Activated naive CD4-positive, alpha-beta T cell treated with Interleukin-2 at 50 U/mL for 16 hours (primary cell): Measurements from ENCODE around the gene PSMG3.

Source experiments
- DNase-seq: peaks from one replicate; pipeline ENCODE4 v3.0.0-alpha.2; 2020

PSMG3 gene

DNA sequence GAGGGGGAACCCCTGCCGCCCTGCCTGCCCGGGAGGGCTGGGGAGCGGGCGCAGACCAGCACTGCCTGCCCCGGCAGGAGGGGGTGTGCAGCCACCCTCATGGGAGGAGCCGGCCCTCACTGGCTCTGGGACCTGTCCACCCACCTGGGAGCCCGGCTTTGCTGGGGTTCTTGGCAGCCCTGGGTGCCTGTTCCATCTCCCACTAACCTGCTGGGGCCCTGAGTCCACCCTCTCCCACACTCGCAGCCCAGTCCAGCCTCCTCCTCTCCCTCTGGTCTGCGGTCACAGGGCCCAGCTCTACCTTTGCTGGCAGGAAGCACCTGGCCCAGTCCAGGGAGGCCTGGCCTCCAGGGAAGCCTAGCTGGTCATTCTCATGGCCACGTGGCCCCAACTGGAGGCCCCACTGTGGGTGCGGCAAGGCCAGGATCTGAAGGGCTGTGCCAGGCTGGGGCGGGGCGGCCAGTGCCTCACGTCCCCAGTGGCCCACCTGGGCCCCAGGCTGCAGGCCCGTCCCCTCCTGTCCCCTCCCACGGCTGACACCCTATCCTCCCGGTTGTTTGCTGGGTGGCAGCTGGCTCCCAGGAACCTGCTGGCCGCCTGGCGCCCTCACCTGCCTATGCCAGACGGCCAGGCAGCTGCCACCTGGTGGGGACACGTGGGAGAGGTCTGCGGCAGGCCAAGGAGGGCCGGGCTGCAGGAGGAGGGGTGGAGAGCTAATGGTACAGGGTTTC lies 13.9 kb downstream of the PSMG3 start, which contains the start of gene TMEM184A:
Gene TMEM184A (minus strand): TSS at position 393 of the 731 bp plus-strand sequence. CDS start 721 bp downstream, outside the sequence.
- peak; percentile 36 for DNase-seq

DNA sequence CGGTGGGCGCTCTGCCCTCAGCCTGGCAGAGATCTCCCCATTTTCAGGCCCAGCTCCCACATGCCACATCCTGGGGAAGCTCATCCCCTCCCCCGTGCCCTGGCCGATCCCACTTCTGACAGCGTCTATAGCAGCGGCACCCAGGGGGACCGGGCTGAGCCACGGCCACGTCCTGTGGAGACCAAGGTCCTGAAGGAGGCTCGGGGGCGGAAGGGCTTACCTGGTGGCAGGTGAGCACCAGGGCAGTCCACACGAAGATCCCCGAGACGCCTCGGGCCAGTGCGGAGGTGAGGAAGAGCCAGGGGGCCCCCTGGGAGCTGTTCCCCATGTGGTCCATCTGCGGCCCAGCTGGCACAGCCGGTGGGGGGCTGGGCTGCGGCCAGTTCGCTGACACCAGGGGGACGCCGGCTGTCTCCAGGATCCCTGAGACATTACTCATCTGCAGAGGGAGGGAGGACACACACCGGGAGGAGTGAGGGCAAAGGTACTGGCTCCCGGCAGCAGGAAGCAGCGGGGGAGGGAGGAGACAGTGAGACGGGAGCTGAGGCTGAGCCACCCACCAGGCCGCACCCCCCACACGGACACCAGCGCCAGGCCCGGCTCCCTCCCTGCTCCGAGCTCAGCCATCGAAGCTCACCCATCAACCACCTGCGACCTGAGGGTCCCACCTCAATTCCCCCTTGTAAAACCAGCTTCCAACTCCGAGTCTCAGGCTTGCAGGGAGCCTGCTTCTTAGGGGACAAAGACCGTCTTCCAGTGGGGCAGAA lies 14.6 kb downstream of the PSMG3 start:
- no peak for DNase-seq

DNA sequence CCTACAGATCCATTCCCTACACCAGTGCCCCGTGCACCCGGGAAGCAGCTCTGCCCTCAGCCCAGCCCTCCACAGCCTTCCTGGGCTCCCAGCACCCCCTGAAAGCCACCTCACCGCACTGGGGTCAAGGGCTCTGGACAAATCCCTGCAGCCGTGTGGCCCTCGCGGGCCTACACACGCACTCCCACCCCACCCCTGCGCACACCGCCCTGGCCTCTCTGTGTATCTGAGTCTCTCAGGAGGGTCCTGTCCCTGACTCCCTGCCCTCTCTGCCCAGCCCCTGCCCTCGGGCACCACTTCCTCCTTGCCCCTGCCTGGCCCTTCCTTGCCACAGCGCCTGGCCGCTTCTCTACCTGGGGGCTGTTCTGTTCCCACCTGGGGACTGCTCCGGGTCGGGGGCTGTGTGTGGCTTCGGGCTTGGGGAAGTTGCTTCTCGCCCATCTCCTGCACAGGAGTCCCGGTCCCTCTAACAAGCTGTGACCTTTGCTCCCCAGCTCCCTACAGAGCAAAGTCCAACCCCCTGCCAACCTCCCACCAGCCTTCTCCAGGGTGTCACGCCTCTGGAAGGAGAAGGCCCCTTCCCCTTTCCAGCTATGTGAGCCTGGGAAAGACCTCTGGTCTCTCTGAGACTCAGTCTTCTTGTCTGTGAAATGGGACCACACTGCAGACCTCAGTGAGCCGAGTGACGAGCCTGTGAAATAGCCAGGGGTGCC lies 15.3 kb downstream of the PSMG3 start:
- DNase-seq, result no peak

DNA sequence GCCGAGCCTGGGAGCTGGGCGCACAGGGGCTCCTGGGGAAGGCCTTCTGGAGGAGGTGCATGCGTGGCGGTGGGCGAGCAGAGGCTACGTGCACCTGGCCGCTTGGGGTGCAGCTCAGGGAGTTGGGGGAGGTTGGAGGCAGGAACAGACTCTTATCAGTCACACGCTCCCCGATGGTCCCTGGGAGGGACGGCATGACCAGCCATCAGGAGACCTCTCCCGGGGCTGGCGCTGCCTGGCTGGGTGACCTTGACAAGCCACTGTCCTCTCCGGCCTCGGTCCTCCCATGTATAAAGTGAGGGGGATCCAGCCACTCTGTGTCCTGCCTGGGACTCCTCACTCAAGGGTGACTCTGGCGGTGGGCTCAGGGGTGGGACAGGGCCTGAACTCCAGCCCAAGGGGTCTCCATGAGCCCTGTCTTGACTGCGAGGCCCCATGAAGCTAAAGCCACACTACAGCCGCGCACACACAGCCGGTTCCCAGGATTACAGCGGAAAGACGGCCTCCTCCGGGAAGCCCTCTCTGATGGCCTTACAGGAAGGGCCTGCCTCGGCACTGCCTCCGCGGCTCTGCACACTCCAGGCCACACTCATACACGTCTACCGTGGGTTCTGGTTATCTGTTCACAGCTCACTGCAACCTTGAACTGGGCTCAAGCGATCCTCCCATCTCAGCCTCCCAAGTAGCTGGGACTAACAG lies 16.2 kb downstream of the PSMG3 start:
- no peak for DNase-seq

DNA sequence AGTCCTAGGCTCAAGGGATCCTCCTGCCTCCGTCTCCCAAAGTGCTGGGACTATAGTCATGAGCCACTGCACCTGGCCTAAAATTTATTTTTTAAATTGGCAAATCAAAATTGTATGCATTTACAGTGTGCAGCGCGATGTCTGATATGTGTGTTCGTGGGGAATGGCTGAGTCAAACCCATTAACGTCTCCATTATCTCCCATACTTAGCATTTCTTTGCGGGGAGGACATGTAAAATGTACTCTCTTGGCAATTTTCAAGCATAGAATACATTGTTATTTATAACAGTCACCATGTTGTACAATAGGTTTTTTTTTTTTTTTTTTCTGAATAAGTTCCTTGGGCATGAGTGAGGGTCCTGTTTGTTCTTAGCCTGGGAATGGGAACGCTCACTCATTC lies 17.6 kb downstream of the PSMG3 start:
- no peak for DNase-seq

DNA sequence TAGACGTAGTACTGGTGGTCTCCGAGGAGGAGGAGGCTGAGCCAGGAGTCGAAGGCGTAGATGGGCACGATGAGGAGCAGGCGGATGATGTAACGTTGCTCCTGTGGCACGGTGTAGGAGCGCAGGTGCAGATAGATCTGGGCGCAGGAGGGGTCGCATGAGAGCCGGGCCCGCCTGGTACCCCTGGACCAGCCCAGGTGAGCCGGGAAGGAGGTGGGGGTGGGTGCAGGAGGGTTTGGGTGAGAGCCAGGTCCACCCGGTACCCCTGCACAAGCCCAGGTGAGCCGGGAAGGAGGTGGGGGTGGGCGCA lies 19.0 kb downstream of the PSMG3 start:
- no peak for DNase-seq

DNA sequence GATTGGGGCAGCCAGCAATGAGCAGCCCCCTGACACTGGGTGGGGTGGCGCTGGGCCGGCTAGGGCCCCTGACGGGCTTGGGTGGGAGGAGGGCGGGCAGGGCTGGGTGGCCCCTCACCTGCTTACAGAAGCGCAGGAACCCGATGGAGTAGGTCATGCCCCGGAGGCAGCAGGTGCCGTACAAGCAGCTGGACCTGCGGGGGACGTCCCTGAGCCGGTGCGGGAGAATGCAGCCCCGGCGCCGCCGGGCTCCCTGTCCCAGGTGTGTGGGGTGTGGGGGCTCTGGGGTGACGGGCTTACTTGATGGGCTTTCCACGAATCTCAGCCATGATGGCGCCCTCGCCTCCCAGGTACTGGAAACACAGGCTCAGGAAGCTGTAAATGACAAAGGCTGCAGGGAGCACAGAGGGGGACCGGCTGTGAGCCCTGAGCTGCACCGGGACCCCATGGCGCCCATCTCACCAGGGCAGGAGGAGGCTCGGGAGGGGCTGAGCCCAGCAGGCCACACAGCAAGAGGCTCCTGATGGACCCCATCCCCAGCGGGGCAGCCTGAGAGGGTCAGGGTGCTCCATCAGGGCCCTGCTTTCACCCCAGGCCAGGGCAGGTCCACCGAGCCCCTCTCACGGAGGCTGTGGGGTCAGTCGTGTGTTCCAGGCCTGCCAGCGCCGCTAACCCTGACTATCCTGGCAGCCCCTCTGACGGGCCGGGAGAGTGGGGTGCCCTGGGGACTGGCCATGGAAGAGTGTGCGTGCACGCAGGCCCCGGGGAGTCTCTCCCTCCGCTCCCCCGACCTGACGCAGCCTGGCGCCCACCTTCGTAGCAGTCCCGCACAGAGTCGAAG lies 19.6 kb downstream of the PSMG3 start:
- DNase-seq, result no peak

DNA sequence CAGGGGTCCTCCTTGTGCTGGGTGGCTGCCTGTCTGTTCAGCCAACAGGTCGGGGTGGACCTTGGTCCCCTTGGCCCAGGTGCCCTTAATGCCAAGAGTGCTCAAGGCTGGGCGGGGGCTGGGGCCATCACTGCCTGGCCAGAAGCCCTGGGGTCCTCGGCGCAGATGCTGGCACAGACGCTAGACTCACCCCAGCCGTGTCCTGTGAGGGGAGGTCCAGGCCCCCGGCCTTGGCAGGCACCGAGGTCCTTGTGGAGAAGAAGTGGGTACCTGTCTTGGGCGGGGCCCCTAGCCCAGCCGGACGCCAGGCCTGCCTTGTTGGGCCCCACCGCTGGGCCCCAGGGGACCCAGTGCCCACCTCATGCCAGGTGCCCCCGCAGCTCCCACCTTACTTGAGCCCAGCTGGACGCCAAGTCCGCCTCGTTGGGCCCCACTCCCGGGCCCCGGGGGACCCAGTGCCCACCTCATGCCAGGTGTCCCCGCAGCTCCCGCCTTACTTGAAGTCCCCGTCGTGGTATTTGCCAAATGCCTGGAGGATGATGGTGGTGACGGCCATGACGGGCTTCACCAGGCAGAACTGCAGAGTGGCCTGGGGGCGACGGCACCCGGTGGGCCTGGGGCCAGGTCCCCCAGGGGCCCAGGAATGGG lies 20.4 kb downstream of the PSMG3 start:
- no peak for DNase-seq

DNA sequence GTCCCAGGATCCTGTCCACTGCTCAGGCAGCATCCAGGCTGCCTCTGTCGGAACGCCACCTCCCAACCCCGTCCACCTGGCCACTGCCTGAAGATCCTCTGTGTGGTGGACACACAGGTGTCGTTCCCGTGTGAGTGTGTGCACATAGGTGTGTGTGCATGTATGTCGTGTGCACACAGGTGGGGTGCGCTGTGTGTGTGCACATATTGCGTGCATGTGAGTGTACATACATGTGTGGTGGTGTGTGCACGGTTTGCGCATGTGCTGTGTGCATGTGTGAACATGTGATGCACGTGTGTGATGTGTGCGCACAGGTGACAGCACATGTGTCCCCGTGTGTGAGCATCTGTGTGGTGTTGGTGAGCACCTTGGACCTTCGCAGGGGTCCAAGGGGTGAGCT lies 20.9 kb downstream of the PSMG3 start:
- no peak for DNase-seq

DNA sequence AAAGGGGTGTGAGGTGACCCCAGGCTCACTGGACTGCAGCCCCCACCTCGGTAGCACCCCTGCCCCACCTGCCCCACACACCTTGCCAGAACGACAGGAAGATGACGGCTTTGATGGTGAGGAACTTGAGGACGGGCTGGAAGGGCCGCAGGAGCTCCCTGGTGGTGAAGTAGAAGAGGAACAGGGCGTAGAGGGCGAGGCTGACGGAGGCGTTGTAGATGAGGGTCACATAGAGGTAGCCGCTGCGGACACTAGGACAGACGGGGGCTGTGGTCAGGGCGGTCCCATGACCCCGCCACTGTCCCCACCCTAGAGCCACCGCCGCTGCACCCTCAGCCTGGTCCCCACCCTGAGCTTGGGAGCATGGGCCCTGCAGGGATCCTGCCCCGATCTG lies 21.4 kb downstream of the PSMG3 start:
- DNase-seq, result no peak

DNA sequence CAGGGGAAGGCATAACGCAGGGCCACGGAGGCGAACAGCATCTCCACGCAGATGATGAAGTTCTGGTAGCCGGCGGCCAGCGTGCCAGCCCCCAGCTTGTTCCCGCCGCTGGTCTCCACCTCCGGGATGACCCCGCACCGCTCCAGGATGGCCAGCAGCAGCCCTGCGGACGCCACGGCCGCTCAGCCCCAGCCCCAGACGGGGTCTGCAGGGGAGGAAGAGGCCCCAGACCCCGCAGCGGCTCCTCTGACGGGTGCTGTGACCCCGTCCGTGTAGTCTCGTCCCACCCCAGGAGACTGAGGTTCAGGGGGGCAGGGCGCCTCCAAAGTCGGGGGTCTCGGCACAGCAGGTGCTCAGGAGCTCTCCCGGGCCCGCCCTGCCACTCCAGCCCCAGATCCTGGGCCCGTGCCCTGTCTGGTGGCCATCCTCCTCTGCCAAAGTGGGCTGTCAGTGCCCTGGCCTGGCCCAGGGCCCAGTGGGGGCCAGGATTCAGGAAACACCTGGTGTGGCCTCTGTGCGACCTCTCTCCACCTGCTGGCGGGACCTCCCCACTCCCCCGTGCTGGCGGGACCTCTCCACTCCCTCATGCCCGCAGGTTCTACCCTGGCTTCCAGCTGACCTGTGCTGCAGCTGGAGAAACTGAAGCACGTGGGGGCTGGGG lies 21.9 kb downstream of the PSMG3 start:
- no peak for DNase-seq

DNA sequence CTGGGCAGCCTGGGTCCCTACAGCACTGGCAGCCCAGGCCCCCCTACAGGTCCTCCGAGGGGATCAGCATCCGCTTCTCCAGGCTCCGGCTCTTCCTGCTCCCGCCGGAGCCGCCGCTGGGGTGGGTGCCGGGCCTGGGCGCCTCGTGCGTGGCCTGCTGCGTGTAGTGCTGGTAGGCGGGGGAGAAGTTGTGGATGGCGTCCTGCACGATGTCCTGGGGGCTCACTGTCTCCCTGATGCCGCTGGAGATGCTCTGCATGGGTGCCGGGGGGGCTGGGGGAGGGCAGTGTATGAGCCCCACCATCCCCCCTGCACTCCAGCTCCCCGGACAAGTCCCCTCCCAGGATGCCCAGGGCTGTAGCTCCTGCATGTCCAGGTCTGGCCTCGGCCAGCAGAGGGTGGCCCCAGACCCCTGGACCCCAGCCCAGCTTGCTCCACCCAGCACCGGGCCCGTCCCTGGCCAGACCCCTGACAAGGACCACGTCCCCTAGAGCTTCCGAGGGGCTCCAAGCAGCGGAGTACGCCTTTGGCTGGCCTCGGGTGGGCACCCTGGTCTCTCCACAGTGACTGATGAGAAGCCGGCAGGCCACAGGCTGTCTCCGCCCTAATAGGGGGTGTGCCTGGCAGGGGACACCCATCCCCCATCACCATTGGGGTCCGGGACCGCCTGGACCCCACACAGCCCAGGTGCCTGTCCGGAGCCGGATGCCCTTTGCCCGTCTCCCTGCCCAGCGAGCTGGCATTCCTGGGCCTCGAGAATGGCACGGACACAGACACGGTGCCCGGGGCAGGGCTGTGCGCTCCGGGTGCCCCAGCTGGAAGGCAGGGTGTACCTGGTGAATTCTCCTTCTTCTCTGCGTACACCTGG lies 22.7 kb downstream of the PSMG3 start:
- DNase-seq, result no peak

DNA sequence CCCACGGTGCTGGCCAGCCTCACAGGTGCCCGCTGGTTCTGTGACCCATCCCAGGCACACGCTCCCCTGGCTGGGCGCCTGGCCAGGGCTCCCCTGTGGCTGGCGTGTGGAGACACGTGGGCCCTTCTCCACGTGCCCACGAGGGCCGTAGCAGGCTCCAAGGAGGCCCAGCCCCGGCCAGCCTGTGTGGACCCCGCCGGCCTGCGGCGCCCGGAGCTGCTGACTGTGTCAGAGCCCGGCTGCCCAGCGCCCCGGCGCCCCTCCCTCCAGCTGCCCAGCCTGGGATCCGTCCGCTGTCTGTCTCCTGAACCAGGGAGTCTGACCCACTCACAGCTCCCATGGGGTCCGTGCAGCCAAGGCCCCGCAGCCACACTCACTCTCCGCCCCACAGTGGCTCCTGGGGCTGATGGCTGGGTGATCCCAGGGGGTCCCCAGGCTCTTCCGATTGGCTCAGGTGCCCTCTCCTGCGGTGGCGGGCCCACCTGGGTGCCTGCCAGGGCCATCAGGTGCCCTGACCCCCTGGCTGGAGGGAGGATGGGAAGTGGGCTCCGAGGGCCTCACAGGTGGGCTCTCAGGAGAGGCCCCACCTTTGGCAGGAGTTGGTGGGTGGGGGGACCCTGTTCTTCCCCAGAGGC lies 23.4 kb downstream of the PSMG3 start:
- DNase-seq, result no peak

DNA sequence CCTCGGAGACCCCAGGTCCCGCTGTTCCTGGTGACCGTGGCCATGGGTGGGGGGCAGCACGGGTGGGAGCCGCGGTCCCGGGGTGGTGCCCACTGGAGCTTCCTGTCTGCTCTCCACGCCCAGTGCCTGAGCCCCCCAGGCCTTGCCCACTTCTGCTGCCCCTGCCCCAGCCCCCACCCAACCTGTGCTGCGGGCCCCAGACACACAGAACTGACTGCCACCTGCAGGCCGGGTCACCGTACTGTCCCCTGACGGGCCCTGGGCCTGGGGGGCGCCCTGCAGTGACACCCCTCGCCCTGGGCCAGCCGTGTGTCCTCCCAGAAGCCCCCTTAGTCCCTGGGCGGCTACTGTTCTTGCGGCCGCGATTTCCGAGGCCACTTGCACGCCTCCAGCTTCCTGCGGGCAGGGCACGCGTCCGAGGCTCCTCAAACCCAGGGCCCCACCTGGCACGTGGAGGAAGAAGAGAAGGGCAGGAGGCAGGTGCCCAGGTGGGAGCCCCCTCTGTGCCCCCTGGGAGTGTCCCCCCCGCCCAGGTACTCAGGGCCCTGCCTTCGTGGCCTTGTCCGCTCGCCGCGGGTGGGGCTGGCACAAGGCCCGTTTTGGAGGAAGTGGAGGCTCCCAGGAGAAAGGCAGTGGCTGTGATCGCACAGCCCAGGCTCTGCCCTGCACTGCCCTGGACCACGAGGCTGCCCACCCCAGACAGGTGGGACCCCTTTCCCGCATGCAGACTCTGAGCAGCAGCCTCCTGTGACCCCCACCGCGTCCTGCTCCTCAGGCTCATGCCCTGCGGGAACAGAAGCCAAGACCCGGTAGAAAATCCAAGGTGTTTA lies 24.2 kb downstream of the PSMG3 start:
- DNase-seq, result no peak

DNA sequence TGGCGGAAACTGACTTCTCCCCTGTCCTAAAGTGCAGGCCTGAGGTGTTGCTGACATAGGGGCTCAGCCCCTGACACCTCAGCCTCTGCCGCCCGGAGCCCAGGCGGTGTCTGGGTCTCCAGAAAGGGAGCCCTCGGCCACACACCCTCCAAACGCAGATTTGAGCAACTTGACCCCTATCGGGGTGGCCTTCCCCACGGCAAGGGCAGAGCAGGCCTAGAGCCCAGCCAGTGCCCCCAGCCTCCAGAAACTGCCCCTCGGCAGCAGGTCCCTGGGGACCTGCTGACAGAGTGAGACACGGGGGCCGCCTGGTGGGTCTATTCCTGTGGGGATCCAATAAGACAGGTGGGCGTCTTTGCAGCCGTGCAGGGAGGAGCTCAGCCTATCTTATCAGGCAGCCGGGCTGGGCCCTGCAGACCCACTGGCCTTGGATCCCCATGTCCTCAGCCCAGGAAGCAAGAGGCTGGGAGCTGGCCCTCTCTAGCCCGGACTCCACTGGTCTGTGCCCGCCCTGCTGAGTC lies 24.9 kb downstream of the PSMG3 start:
- DNase-seq, result no peak

DNA sequence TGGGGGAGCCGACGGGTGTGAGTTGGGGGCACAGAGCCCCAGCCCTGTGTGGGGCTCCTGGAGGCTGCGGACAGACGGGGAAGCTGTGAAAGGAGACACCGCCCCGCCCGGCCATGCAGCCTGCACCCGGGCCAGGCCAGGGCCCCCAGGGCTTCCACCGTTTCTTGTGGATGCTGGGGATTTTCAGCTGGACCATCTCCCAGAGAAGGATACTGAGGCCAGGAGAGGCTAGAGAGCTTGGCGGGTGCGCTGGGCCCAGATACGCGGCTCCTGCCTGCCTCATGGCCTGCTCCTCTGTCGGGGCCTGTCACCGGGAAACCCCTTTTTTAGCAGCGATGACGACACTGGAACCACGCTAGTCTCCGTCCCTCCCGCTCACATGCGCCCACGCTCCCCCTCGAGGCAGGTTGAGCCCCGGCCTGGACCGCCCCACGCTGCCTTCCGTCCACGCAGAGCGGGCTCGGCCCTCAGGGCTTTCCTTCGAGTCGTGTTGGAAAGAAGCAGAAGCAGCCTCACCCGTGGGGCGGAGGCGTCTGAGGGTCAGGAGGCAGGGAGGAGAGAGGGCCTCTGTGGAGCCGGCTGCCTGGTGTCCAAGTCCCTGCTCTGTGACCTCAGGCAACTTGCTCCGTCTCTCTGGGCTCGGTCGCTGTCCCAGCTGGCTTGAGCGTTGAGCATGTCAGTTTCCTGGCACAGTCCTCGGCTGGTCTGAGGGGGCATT lies 25.5 kb downstream of the PSMG3 start:
- no peak for DNase-seq

DNA sequence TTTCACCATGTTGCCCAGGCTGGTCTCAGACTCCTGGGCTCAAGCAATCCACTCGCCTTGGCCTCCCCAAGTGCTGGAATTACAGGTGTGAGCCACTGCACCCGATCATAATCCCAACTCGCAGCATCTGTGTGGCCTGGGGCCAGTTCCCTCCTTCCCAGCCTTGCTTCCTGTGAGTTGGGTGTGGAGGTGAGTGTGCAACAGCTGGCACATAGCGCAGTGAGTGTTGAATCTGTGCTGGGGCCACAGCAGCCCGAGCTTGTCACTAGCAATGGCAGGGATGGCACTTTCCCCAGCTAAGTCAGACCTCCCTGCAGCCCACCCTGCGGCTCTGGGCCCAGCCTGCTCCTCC lies 26.0 kb downstream of the PSMG3 start:
- DNase-seq, result no peak
